Stimulated activated CD4-positive, alpha-beta T cell treated with anti-CD3 and anti-CD28 coated beads, Interleukin-1b, Interleukin-23, amount 100 ng/mL, for 24 hours (primary cell): ENCODE data around the gene SLC13A3.
A peak's percentile ranks its signal among the peaks of the same experiment; 100 is the strongest.

Source experiments
- DNase-seq, 4 experiments: peaks; one replicate each; pipeline ENCODE4 v3.0.0-alpha.2; 2020; ENCODE audit warnings: low read depth in 4 of 4, low spot score in 1 of 4

SLC13A3 gene

GRCh38 chr20:46580613-46581205, 70.5 kb downstream of the SLC13A3 start:
- DNase-seq = no peak

- no peak for DNase-seq
Observed at GRCh38 chr20:46578745-46579144, 72.5 kb downstream of the SLC13A3 start.

GRCh38 chr20:46576774-46577395, 74.4 kb downstream of the SLC13A3 start:
- no peak for DNase-seq

- DNase-seq = no peak
Observed at GRCh38 chr20:46575937-46576461, 75.3 kb downstream of the SLC13A3 start.

GRCh38 chr20:46575394-46575793, 75.9 kb downstream of the SLC13A3 start:
- DNase-seq = no peak

GRCh38 chr20:46573788-46574584, 77.3 kb downstream of the SLC13A3 start:
- no peak for DNase-seq

GRCh38 chr20:46573234-46573633, 78.0 kb downstream of the SLC13A3 start:
- DNase-seq = no peak

- DNase-seq = no peak
Observed at GRCh38 chr20:46572790-46573189, 78.5 kb downstream of the SLC13A3 start.

- no peak for DNase-seq
Observed at GRCh38 chr20:46572153-46572552, 79.1 kb downstream of the SLC13A3 start.

GRCh38 chr20:46571418-46571817, 79.8 kb downstream of the SLC13A3 start:
- DNase-seq = no peak

GRCh38 chr20:46570956-46571355, 80.3 kb downstream of the SLC13A3 start:
- DNase-seq = no peak

GRCh38 chr20:46569961-46570360, 81.3 kb downstream of the SLC13A3 start:
- no peak for DNase-seq

GRCh38 chr20:46568570-46569129, 82.6 kb downstream of the SLC13A3 start:
- DNase-seq = no peak

GRCh38 chr20:46566125-46566524, 85.1 kb downstream of the SLC13A3 start:
- DNase-seq = no peak

- no peak for DNase-seq
Observed at GRCh38 chr20:46564241-46564957, 86.9 kb downstream of the SLC13A3 start.

GRCh38 chr20:46563860-46564221, 87.4 kb downstream of the SLC13A3 start:
- no peak for DNase-seq

GRCh38 chr20:46563170-46563859, 87.9 kb downstream of the SLC13A3 start:
- DNase-seq = no peak

- peak; percentile 28 to 60 (median 46) for DNase-seq
Observed at GRCh38 chr20:46562373-46563169, 88.7 kb downstream of the SLC13A3 start.

GRCh38 chr20:46562009-46562372, 89.3 kb downstream of the SLC13A3 start:
- no peak for DNase-seq
